Lung (tissue), 12 donors: ENCODE results near the gene USP6. TPM values are rescaled to one million over a fixed set of nuclear protein-coding genes. Genes with fewer than 3 reads are reported as not detected.
"Not testable (repeated sequence)": the region's sequence is repeated elsewhere in the genome, so short reads cannot be mapped to it uniquely, and the experiment has no call there.

ENCODE experiments used
- ATAC-seq: fragments of 200-7000 bp; cut with Tn5 transposase; one replicate; pipeline ENCODE4 v1.9.1; 2020; ENCODE audit warnings: moderate number of reproducible peaks; ENCODE audit not compliant: insufficient read depth, low FRiP score
- DNase-seq, 3 donors: peaks; one replicate each; pipeline ENCODE4 v3.0.0-alpha.2; 2013 to 2017
- H3K27ac ChIP-seq, 2 donors: one replicate each; pipeline ENCODE4 v1.5.1; 2013; ENCODE audit warnings: mild to moderate bottlenecking in 2 of 2, moderate library complexity in 2 of 2, control low read depth in 1 of 2, inconsistent platforms in 1 of 2, low read depth in 1 of 2, low read length in 1 of 2
- H3K27me3 ChIP-seq, 3 donors: one replicate each; pipeline ENCODE4 v1.5.1; 2013; ENCODE audit warnings: low read length in 2 of 3; ENCODE audit not compliant: control insufficient read depth in 3 of 3, insufficient read depth in 3 of 3
- H3K36me3 ChIP-seq, 4 donors: one replicate each; pipeline ENCODE4 v1.5.1; 2013; ENCODE audit warnings: low read length in 4 of 4, mild to moderate bottlenecking in 1 of 4, moderate library complexity in 1 of 4; ENCODE audit not compliant: control insufficient read depth in 4 of 4, insufficient read depth in 4 of 4
- H3K4me1 ChIP-seq, 5 donors: one replicate each; pipeline ENCODE4 v1.5.1; 2013; ENCODE audit warnings: low read length in 5 of 5, mild to moderate bottlenecking in 2 of 5, moderate library complexity in 1 of 5; ENCODE audit not compliant: control insufficient read depth in 5 of 5, insufficient read depth in 5 of 5
- H3K4me3 ChIP-seq: one replicate; pipeline ENCODE4 v1.5.1; 2013; ENCODE audit warnings: mild to moderate bottlenecking, control low read depth, moderate library complexity
- H3K9ac ChIP-seq, 2 donors: one replicate each; pipeline ENCODE4 v1.5.1; 2013; ENCODE audit warnings: low read length in 2 of 2, control low read depth in 1 of 2; ENCODE audit not compliant: insufficient read depth in 1 of 2
- H3K9me3 ChIP-seq, 4 donors: one replicate each; pipeline ENCODE4 v1.5.1; 2013; ENCODE audit warnings: low read length in 3 of 4, mild to moderate bottlenecking in 1 of 4, moderate library complexity in 1 of 4; ENCODE audit not compliant: control insufficient read depth in 4 of 4, insufficient read depth in 3 of 4
- CTCF ChIP-seq: IDR thresholded peaks from 2 replicates; pipeline ENCODE4 v1.5.1; 2012; ENCODE audit warnings: mild to moderate bottlenecking; ENCODE audit errors: control extremely low read depth, extremely low read depth
- WGBS, 2 donors: extraction: QIAGEN DNeasy Blood & Tissue Kit; methylation state at CpG; one replicate each; pipeline ENCODE4 v1.1.7; 2013; 5-methylcytosine and 5-hydroxymethylcytosine counted together
- polyA plus RNA-seq, 2 donors: library from polyadenylated mRNA; stranded (reverse); fragments of 200-250 nt; gene quantifications; one replicate each; pipeline ENCODE4 v1.2.1, GENCODE V29; 2013
- total RNA-seq, 2 donors: library from RNA; depleted of rRNA in 1 of 2; stranded (reverse); fragments of >200 nt in 1 of 2; gene quantifications; one replicate each; pipeline ENCODE4 v1.2.1, GENCODE V29; 2014 to 2021
- donor health status: control.
- donor health status: control.
- donor health status: Bipolar disorder and iron deficiency.
- donor health status: healthy.
- donor health status: DM: yes; HTN: yes; CAD: no.

Gene USP6
- total and polyA plus RNA-seq, 4 donors: 0.05 to 0.46 (median 0.21) TPM

GRCh38 chr17:5111402-5112204 lies 4.2 kb upstream of the USP6 start, which contains the start of gene ZNF232:
Gene ZNF232, minus strand, starts transcription at chr17:5111878. Its CDS starts 56 bp downstream, at chr17:5111822.
- Histone ChIP-seq H3K4me1 (peaks cover 0 to 8% (median 7%) of the 10 kb centered on the region in 5 donors), H3K9me3 (peaks cover 0 to 5% (median 0%) of the 10 kb centered on the region in 4 donors), H3K27me3 (peaks cover 0 to 18% (median 15%) of the 10 kb centered on the region in 3 donors), H3K36me3 (peaks cover 0 to 16% (median 12%) of the 10 kb centered on the region in 4 donors), H3K27ac (peak within 1 kb of the TSS; percentile 71 to 81), H3K4me3 (peak within 1 kb of the TSS; percentile 91), H3K9ac (peak within 1 kb of the TSS; percentile 26 to 77)
- DNase-seq (peak; percentile 95 to 97 (median 95)), ATAC-seq (peak; percentile 96)
- no peak for TF ChIP-seq CTCF
- WGBS, 2 donors: 0% methylated on average over 69 of the region's 69 CpGs

GRCh38 chr17:5118219-5118618 lies 2.4 kb downstream of the USP6 start:
- H3K4me1 ChIP-seq: peaks cover 0 to 3% (median 0%) of the 10 kb centered on the region in 5 donors
- no peak overlapping the region for H3K27ac ChIP-seq
- H3K27me3 ChIP-seq: peaks cover 0 to 27% (median 20%) of the 10 kb centered on the region in 3 donors
- H3K36me3 ChIP-seq: no peaks in the 10 kb centered on the region
- ATAC-seq (no peak), DNase-seq (no peak)
- peaks cover 0 to 12% (median 0%) of the 10 kb centered on the region in 4 donors for H3K9me3 ChIP-seq
- no peak overlapping the region for H3K4me3 ChIP-seq
- no peak overlapping the region for H3K9ac ChIP-seq
- no peak for TF ChIP-seq CTCF
- WGBS, 2 donors: 88 to 94% methylated on average over 6 of the region's 6 CpGs

GRCh38 chr17:5120036-5120435 lies 4.2 kb downstream of the USP6 start:
- H3K9ac ChIP-seq: no peak overlapping the region
- H3K27ac ChIP-seq: no peak overlapping the region
- no peaks in the 10 kb centered on the region for H3K36me3 ChIP-seq
- no peak for ATAC-seq
- peaks cover 0 to 27% (median 16%) of the 10 kb centered on the region in 3 donors for H3K27me3 ChIP-seq
- peaks cover 0 to 16% (median 0%) of the 10 kb centered on the region in 4 donors for H3K9me3 ChIP-seq
- WGBS, 2 donors: 88 to 93% methylated on average over 7 of the region's 7 CpGs
- no peak overlapping the region for H3K4me3 ChIP-seq
- peaks cover 0 to 4% (median 0%) of the 10 kb centered on the region in 5 donors for H3K4me1 ChIP-seq
- no peak for DNase-seq
- no peak for TF ChIP-seq CTCF

GRCh38 chr17:5120436-5121185 lies 4.8 kb downstream of the USP6 start:
- H3K9ac ChIP-seq, H3K4me3 ChIP-seq, H3K36me3 ChIP-seq, DNase-seq, H3K4me1 ChIP-seq, ATAC-seq, H3K27ac ChIP-seq: not testable (repeated sequence)
- H3K9me3 ChIP-seq: peaks cover 0 to 16% (median 0%) of the 10 kb centered on the region in 4 donors
- 90 to 96% methylated on average over 6 of the region's 6 CpGs for WGBS, 2 donors
- H3K27me3 ChIP-seq: peaks cover 0 to 22% (median 10%) of the 10 kb centered on the region in 3 donors
